SK-N-MC (cell line): ENCODE results near the gene PDE4DIP.
"Not testable (repeated sequence)": the region's sequence is repeated elsewhere in the genome, so short reads cannot be mapped to it uniquely, and the experiment has no call there.

Experiments used
- EZH2 ChIP-seq: fragments of 200-600 bp; sonication (generic); IDR thresholded peaks from one replicate; pipeline ENCODE4 v1.6.1; 2017; ENCODE audit warnings: antibody characterized with exemption
- FOXP2 ChIP-seq: optimal IDR thresholded peaks from 2 replicates; pipeline ENCODE3; 2011; ENCODE audit warnings: mild to moderate bottlenecking, moderate library complexity; ENCODE audit not compliant: insufficient read depth; ENCODE audit errors: extremely low read length, control extremely low read depth
- POLR2AphosphoS5 ChIP-seq: IDR thresholded peaks from 2 replicates; pipeline ENCODE4 v1.6.1; 2012; ENCODE audit warnings: mild to moderate bottlenecking, low read depth, low read length, borderline replicate concordance

DNA sequence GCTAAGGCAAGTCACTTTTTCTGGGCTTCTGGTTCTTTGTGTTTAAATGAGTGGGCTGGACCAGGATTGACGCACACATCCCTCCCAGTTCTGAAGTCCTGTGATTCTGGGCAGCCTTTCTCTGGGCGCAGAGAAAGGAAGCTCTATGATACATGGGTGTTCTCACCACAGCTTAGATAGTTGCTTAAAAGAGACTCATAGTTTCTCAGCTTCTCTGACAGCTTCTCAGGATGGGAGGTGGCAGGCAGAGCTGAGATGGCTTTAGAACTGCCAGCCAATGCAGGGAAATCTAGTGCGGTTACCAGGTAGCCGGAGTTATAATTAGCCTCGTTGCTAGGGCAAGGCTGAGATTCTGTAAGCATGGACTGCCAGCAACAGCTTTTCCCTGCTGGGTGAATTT, 55.8 kb downstream of the PDE4DIP start:
- not testable (repeated sequence) for TF ChIP-seq EZH2, POLR2AphosphoS5, FOXP2
